Fibroblast of villous mesenchyme (primary cell): ENCODE data around the gene CADPS. TPM values are rescaled to one million over a fixed set of nuclear protein-coding genes. Genes with fewer than 3 reads are reported as not detected.

ENCODE experiments used
- DNase-seq: peaks from one replicate; pipeline ENCODE4 v3.0.0-alpha.2; 2010; ENCODE audit warnings: low read depth
- H3K4me3 ChIP-seq: 2 replicates; pipeline ENCODE4 v1.5.1; 2011; ENCODE audit warnings: low read depth, mild to moderate bottlenecking, low read length
- CTCF ChIP-seq: IDR thresholded peaks from 2 replicates; pipeline ENCODE4 v1.5.1; 2012; ENCODE audit warnings: low read depth, mild to moderate bottlenecking, low read length; ENCODE audit not compliant: insufficient read depth
- total RNA-seq: library from RNA; depleted of rRNA; stranded (reverse); fragments of >200 nt; gene quantifications from 2 replicates; pipeline ENCODE4 v1.2.3, GENCODE V29; 2012

The CADPS gene
- total RNA-seq, 1 donor: not detected

GRCh38 chr3:62835554-62836236, 39.5 kb downstream of the CADPS start:
- H3K4me3 ChIP-seq: no peak overlapping the region
- TF ChIP-seq CTCF: no peak
- DNase-seq: peak; percentile 3

DNA sequence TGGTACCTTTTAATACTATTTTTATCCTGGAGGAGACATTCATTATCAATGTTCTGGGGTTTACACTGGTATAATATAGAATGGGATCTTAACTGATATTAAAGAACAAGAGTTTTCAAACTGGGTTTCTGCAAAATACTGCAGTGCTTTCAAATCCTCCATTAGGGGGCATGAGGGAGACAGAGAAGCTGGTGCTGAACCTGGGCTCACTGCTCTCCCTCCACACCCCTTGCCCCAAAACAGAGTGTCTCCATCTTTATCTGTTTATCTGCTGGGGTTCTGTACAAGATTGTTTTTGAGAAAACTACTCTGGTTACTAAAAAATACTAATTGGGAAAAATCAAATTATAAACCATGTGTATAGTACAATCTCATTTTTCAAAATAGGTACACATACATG, 41.7 kb downstream of the CADPS start:
- TF ChIP-seq CTCF: peak; percentile 42
- no peak overlapping the region for H3K4me3 ChIP-seq
- DNase-seq: peak; percentile 8

- TF ChIP-seq CTCF: no peak
- no peak for DNase-seq
- H3K4me3 ChIP-seq: no peak overlapping the region
Observed at GRCh38 chr3:62832553-62832952, 42.7 kb downstream of the CADPS start.

GRCh38 chr3:62830727-62831322, 44.4 kb downstream of the CADPS start:
- TF ChIP-seq CTCF: no peak
- no peak overlapping the region for H3K4me3 ChIP-seq
- no peak for DNase-seq

DNA sequence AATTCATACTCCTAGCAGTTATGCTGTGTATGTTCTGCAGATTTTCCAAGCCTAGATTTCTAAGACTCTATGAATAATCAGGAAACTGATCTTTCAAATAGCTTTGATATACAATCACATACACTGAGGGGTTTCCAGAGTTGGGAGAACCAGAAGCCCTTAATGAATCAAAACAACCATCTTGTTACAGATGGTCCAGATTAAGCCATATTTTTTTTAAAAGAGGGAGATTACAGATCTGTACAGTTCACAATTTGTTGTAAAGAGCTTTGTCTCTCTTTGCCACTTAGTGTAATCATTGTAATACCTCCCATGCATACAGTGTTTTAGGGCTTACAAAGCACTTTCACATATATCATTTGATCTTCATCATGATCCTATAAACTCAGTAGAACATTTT, 47.7 kb downstream of the CADPS start:
- H3K4me3 ChIP-seq: no peak overlapping the region
- no peak for DNase-seq
- TF ChIP-seq CTCF: no peak

DNA sequence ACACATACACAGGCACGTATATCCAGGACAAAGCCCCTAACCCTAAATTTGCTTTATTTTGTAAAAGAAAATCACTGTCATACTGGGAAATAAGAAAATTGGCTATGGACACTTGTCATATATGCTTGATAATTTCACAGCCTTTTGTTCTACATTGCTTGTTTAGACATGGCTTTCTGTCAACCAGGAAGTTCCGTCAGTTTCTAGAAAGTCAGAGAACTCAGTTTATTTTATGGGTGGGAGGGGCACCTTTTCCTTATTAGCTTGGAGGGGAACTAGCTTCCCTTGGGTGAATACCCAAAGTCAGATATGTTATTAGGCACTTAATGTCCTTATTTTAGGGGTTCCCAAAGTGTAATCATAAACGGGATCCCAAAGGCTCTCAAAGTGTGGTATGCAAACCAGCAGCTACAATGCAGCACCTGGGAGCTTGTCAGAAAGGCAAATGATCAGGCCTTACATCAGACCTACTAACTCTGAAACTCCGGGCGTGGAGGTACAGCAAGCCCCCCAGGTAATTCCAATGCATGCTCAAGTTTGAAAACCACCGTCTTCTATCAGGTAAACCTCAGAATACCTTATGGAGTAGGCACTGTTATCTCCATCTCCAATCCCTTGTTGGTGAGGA, 50.1 kb downstream of the CADPS start:
- no peak overlapping the region for H3K4me3 ChIP-seq
- no peak for DNase-seq
- no peak for TF ChIP-seq CTCF
